HG02943 (cell line): ENCODE data around the gene RBM23.
"Not testable (repeated sequence)": the region's sequence is repeated elsewhere in the genome, so short reads cannot be mapped to it uniquely, and the experiment has no call there.

Experiments used
- ATAC-seq: cut with Tn5 transposase; IDR thresholded peaks from one replicate; pipeline ENCODE4 v1.9.1; 2021; ENCODE audit warnings: mild to moderate bottlenecking, low read depth, moderate library complexity; ENCODE audit not compliant: unreplicated experiment

RBM23 gene

DNA sequence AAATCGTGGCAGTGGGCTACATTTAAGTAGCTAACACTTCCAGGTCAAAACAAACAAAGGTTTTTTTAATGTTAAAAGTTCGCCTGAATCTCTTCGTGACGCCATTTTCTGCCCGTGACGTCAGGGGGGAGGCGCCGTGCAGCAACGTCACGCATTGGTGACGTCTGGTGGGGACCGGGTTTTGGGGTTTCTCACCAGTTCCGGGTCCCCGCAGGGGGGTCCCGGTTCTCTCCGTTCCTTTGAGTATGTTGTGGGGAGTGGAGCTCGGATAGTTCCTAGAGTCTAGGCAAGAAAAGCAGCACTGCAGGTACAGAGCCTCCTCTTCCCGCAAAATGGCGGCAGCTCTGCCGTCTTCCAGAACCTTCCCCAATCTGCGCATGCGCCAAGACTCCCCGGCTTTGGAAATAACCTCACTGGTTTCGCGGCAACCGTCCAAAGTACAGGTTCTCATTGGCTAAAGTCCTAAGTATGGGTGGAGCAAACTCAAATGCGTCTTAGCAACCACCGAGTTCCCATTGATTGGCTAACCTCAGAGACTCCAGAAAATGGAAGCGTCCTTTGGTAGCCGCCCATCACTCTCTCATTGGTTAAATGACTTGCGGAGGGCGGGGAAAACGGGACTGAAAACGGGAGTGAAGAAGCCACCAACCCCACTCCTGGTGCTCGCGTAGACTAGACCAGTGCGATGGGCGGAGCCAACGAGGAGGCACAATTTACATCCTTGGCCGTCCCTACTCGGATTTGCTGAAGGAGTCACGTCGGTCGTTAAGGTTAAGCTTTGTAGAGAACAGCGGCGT is at the start of gene RBM23:
RBM23 (minus strand) TSS at position 346 of the 797 bp plus-strand sequence.
- ATAC-seq, result peak; percentile 91

DNA sequence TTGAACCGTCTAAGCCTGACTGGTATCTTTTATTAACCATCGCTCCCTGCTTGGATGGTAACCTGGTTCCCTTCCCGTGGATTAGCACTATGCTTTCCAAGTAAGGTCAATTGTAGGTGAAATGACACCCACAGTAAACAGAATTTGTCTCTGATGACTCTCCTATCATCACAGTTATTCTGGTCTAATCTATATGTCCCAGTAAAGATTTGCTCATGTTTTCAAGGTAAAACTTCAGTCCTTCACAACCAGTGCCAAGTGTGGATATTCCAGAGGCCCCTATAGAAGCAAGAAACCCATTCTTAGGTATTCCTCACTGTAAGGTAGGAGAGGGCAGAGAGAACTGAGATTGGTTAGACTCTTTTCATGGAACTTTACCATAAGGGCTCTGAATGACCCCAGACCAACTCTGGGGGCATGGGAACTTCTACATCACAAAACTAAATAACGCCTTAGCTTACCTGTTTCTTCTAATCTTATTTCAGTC is 47.9 kb upstream of the RBM23 start:
- ATAC-seq, result no peak

DNA sequence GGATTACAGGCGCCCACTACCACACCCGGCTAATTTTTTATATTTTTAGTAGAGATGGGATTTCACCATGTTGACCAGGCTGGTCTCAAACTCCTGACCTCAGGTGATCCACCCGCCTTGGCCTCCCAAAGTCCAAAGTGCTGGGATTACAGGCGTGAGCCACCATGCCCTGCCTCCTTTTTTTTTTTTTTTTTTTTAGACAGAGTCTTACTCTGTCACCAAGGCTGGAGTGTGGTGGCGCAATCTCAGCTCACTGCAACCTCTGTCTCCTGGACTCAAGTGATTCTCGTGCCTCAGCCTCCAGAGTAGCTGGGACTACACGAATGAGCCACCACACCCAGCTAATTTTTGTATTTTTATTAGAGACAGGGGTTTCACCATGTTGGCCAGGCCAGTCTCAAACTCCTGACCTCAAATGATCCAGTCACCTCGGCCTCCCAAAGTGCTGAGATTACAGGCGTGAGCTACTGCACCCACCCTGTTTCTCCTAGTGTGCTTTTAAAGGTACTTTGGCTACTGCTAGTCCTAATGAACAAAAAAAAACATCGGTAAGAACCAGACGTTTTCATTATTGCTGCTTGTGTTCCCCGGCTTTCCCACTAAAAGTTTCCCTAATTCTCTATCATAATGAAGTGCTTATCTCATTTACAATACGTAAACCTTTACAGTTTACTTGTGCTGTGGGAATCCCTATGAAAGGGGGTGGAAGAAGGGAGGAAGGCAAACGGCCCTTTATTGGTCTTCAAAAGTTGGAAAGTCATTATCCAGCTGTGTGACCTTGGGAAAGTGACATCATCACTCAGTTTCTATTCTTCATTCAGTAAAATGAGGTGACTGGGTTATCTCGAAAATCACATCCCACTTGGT is 47.2 kb upstream of the RBM23 start:
- ATAC-seq, result not testable (repeated sequence)

DNA sequence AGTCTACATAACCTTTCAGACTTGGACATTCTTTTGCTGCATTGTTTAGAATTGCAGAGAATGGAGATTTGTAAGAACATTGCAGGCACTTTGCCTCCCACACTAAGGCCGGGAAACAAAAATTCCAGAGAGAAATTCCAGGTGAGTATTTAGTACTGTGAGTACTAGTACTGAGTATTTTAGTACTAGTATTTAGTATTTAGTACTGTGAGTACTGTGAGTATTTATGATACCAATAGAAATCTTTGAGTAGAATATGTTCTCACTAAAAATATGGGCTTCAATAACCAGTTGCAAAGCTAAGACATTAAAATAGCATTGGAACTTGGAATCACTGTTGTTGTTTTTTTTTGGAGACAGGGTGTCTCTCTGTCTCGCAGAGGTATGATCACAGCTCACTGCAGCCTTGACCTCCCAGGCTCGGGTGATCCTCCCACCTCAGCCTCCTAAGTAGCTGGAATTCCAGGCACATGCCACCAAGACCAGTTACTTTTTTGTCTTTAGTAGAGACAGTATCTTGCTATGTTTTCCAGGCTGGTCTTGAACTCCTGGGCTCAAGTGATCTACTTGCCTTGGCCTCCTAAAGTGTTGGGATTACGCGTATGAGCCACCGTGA is 43.2 kb upstream of the RBM23 start:
- ATAC-seq, result no peak

DNA sequence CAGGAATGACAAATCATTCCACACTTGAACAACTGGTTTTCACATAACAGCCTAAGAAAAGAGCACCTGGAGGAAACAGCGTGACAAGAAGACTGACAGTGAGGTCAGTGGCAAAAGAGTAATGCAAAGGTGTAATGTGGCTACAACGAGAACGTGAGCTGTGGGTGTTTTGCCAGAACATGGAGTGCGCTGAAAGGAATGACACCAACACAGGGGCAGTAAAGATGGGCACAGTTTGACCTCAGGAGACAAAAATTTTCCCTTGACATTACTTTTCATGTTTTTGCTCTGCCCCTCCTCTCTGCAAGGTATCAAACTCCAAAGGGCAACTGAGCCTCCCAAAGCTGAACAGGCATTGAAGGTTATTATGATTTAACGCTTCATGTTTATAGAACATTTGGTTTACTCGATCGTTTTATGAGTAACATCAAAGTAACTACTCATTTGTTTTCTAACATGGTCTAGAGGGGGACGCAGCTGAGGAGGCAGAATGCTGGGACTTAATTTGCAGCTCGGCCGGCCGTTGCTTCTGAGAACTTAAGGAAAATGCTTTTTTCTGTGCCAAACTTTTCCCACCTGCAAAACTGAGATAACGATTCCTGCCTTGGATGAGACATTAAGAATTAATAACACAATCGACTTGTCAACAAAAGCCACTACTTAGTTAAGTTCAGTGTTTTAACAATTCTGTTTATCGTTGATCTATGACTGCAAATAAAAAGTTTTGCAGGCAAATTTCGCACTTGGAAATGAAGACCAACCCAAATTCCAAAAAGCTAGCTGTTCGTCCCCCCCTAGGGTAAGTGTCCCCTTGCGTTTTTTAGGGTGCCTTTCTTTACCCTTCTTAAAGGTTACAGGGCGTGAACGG is 37.0 kb upstream of the RBM23 start:
- ATAC-seq, result no peak

DNA sequence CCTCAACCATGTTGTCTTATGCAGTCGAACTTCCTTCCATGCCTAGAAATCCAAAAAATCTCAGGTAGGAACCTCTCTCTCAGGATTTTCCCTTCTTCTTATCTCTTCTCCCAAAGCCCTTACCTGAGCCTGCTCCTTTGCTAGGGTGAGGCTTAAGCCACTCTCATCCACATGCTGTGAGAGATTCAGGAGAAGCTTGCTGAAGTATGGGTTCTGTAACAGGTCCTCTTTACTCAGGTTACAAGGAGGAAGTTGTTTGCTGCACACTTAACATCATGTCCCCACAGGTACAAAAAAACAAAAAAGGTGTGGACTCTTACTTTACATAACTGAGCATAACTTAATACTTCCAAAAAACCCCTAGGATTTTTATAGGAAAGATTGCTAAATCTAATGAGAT is 33.5 kb upstream of the RBM23 start:
- ATAC-seq, result no peak

DNA sequence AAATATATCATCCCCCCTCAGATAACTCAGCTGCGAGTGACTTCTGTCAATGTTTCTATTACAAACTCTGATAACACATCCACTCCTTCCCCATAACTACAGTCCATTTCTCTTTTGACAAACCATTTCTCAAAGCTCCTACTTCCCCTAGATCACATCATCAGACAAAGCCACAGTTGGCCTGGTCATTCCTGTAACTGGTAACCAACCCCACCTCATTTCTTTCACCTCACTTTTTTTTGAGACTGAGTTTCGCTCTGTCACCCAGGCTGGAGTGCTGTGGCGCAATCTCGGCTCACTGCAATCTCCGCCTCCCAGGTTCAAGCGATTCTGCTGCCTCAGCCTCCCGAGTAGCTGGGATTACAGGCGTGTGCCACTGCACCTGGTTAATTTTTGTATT is 32.8 kb upstream of the RBM23 start:
- not testable (repeated sequence) for ATAC-seq

DNA sequence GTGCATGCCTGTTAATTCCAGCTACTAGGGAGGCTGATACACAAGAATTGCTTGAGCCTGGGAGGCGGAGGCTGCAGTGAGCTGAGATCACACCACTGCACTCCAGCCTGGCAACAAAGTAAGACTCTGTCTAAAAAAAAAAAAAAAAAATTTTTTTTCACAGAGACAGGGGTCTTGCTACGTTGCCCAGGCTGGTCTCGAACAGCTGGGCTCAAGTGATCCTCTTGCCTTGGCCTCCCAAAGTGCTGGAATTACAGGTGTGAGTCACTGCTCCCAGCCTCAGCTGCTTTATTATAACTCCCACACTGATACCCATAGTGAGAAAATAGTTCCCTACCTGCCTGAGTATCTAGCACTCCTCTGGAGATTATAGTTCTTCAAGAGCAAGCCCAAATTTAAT is 26.7 kb upstream of the RBM23 start:
- no peak for ATAC-seq

DNA sequence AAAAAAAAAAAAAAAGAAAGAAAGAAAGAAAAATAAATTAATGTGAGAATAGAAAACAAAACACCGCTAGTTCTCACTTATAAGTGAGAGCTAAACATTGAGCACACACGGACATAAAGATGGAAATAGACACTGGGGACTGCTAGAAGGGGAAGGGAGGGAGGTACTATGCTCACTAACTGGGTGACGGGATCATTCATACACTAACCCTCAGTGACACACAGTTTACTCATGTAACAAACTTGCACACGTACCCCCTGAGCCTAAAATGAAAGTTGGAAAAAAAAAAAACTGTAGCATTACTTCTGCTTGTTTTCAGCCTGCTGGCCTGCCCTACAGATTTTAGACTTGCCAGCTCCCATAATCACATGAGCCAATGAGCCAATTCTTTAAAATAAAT is 20.7 kb upstream of the RBM23 start:
- ATAC-seq, result no peak

DNA sequence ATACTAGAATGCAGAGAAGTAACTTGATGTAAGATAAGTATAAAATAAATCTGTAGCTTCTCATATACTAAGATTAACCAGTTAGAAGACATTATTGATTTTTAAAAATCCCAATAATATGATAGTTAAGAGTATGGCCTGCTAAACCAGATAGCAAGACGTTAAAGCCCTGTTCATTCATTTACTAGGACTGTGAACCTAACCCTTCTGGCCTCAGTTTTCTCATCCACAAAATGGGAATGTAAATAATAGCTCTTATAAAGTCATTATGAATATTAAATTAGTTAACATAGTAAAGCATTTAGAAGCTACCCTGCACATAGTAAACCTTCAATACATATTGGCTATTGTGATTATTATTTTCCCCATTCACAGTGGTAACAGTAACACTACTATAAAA is 16.2 kb upstream of the RBM23 start:
- no peak for ATAC-seq

DNA sequence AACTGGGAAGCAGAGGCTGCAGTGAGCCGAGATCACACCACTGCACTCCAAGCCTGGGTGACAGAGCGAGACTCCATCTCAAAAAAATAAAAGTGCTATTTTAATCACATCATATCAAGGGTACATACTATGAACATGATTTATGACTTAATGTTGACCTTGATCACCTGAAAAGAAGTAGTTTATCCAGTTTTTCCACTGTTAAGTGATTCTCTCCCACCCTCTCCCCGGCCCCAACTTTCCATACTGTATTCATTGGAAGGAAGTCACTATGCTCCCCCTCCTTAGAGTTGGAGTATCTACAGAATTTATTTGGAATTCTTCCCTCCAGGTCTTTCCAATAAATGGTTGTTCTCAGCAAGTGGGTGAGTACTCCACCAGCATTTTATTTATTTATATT is 13.2 kb upstream of the RBM23 start:
- ATAC-seq, result no peak

DNA sequence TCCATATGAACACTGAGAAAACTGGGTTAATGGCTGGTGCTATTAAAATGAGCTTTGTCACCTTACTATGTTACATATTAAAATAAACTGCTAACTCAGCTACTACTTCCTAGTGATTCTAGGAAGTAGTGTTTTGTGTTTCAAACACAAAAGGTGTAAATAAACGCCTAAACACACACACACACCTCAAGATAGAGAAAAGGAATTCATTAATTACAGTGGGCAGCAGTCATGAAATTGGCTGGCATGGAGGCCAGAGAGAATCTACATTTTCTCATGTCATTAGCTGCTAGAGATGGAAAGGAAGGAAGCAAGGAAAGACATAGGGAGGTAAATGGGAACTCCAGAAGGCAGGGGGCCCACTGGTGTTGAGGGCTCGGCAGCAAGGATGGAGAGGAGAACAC is 11.0 kb upstream of the RBM23 start:
- ATAC-seq, result no peak

DNA sequence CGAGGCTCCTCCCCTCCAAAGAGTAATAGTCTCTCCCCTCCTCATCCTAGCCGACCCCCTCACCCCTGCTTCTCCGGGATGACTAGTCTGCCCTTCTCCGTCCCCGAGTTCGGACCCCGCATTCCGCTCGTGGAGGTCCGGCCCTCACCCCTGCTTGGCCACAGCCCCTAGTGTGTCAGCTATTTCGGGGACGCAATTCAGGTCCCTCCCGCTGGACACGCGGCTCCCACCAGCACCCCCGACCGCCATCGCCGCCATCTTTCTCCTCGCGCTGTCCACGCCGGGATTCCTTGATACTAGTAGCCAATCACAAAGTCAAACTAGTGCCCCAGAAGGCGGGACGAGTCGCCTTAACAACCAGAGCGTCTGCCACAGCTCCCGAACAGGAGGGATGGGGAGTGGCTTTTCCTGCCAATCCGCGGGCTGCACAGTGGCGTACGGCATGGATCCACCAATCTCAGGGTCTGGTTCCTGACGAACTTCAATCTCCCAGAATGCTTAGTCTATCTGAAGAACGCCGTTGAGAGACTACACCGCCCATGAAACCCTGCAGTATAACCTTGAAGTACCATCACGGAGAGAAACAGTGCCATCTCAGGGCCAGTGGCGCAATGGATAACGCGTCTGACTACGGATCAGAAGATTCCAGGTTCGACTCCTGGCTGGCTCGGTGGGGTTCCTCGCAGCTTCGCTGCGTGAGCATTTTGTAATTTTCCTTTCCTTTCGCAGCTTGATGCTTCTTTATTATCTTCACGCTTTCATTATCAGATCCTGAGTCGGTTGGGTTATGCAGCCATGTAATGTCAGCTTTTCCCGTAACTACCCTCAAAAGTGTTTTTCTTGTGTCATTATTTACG is 10.4 kb upstream of the RBM23 start, which contains the start of gene PRMT5:
PRMT5 (minus strand) TSS at position 273 of the 857 bp plus-strand sequence; CDS start at position 258, 15 bp downstream.
- peak; percentile 87 for ATAC-seq

DNA sequence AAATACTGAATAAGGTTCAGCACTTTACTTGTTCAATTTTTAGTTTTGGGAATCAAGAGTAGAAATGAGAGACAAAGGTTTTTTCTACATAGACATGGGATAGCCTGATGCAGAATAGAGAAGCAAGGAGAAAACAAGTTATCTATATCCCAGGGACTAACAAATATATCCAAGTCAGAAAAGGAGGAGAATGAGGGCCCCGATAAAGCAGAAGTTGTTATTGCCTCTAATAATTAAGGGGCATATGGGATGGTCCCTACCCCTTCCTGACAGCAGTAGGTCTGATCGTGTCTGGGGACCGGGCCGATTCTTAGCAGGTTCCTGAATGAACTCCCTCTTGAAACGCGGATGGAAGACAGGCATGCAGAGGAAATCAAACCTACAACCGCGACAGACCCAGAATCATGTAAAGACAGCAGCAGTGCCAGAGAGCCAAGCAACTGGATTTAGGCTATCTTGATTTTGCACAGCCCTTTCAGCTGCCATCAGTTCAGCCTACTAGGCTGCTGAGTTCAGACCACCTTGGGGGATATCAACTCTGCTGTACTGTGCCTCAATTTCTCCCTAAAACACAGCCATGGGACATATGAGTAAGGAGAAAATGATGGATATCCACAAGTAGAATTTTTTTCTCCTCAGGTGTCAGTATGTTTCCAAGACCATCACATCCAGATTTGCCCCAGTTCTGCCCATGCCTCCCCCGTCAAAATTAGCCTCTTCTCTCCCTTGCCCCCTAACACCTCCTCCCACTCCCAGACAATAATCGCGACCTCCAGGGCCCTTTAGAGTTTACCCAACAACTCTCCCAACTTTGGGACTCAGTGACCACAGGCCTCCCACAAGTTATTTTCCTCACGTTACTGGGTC is 9.5 kb upstream of the RBM23 start:
- no peak for ATAC-seq

DNA sequence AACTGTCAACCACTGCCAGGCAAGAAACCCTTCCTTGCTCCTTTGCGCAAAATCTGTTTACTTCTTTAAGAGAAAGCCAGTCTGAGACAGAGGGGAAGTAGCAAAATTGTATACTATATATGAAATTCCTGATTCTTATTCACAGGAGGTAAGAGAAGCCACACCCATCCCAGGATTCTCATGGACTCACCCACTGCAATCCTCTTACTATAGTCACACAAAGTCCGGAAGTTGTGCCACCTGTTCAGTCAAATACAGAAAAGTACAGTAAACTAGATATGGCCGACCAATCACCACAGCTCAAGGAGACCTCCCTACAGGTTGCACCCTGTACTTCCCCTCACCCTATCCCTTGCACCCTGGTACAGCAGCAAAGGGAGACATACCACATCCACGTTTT is 7.4 kb upstream of the RBM23 start:
- ATAC-seq, result no peak

DNA sequence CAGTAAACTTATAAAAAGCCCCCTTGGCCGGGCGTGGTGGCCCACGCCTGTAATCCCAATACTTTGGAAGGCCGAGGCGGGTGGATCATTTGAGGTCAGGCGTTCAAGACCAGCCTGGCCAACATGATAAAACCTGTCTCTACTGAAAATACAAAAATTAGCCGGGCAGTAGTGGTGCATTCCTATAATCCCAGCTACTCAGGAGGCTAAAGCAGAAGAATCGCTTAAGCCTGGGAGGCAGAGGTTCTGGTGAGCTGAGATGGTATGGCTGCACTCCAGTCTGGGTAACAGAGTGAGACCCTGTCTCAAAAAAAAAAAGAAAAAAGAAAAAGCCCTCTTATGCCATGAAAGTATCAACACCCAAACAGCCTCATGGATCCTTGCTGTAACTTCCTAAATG is 6.6 kb upstream of the RBM23 start:
- no peak for ATAC-seq

DNA sequence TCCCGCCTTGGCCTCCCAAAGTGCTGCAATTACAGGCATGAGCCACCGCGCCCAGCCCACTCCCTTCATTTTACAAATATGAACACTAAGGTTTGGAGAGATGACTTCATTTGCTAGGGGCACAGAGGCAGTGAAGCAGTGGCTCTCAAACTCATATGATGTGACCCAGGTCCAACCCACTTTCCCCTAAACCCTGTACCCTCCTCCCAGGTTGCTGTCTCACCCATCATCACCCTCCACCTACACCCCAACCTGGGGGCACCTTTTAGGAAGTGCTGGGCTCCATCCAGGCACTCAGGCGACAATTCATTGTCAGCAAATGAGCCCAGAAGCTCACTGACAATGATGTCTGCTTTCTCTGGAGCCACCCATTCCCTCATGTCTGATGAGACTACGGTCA is 4.8 kb upstream of the RBM23 start:
- ATAC-seq, result no peak

DNA sequence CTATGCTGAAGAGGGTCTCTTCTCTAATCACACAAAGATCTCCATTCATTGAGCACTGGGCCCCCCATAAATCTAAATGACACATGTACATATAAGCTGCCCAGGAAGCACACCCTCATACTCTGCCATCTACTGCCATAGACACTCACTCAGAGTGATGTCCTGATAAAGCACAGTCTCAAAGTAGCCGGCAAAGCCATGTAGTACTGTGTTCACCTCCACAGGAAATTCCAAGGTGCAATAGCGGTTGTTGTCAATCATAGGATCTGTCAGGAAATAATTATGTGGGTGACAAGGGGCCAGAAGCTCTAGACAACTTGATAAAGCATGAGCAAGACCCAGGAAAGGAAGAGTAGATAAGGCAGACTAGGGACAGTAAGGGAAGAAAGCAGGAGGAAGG is 3.3 kb upstream of the RBM23 start:
- ATAC-seq, result no peak
